Measurements from ENCODE around the gene LPP.

The LPP gene

GRCh38 chr3:188906236-188906635 lies 752.3 kb downstream of the LPP start:
- no peak for DNase-seq (ENCODE audit: low read depth, low spot score)

DNA sequence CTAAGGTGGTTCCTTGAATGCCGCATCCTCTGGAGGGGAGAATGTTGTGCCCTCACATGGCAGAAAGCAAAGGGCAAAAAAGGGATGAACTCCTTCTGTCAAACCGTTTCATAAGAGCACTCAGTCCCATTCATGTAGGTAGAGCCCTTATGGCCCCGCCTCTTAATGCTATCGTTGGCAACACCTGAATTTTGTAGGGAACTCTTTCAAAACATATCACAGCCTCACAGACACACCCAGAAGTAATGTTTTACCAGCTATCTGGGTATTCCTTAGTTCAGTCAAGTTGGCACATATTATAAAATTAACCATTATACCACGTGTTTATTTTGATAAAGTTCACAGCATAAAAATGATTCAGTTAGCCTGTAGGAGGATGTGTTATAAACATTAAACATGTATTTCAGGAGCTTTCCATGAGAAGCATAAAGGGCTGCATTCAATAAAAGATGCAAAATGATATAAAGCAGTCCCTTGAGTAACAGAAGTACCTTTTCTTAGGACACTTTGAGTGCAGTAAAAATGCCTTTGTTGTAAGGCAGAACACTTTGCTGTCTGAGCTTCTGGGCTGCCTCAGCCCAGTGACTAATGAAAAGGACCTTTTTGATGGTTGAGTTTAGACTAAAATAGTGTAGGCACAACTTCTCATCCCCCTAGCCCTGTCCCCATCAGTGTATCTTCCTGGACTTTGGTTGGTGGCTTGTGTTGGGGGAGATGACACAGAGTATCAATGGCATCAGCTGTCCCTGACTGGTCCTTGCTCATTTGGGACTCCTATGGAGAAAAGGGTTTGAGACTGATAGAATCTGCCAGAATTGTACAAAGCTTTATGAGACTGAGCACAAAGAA lies 754.3 kb downstream of the LPP start:
- DNase-seq (ENCODE audit: low read depth, low spot score), result no peak

- DNase-seq (ENCODE audit: low read depth, low spot score), result no peak
Measured at GRCh38 chr3:188911026-188911850, 757.3 kb downstream of the LPP start.

DNA sequence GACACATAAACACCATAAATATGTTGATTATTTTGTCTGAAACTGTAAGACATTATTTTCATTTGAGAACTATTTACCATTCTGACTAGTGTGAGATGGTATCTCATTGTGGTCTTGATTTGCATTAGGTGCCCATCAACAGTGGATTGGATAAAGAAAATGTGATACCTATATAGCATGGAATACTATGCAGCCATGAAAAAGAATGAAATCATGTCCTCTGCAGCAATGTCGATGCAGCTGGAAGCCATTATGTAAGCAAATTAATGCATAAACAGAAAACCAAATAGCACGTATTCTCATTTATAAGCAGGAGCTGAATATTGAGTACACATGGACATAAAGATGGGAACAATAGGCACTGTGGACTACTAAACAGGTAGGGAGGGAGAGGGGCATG lies 759.1 kb downstream of the LPP start:
- no peak for DNase-seq (ENCODE audit: low read depth, low spot score)

- no peak for DNase-seq (ENCODE audit: low read depth, low spot score)
Measured at GRCh38 chr3:188914552-188914951, 760.6 kb downstream of the LPP start.

DNA sequence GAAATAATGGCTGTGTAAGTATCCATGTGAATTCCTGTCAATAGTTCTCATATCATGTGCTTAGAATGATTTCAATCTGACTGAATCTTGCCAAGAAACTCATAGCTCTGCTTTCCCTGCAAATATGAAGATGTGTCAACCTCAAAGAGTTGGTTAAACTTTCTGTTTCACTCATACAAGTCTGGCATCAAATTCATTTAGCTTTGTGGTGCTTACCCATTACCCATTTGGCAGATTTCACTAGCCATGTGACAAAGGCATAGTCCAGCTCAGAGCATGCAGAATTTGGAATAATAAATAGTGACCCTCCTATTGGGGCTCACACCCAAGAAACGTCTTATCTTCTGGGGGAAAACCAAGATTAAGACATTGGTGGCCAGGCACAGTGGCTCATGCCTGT lies 761.2 kb downstream of the LPP start:
- no peak for DNase-seq (ENCODE audit: low read depth, low spot score)

DNA sequence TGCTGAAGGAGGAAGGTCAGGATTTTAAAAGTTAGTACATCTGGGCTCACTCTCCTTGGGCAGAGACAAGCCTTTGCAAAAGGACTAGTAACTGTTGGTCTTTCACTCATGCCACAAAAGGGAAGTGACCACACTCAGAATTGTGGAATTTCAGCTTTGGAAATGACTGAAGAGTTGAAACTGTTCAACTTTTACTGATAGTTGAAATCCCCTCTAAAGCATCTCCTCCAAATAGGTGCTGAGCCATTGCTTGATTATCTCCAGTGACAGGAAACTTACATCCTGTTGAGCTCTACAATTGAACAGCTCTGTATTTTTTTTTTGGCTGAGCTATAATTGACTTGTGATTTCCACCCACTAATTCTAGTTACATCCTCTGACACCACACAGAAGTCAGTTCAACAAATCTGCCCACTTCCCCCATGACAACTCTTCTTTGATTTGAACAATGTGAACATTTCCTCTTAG lies 763.0 kb downstream of the LPP start:
- no peak for DNase-seq (ENCODE audit: low read depth, low spot score)

DNA sequence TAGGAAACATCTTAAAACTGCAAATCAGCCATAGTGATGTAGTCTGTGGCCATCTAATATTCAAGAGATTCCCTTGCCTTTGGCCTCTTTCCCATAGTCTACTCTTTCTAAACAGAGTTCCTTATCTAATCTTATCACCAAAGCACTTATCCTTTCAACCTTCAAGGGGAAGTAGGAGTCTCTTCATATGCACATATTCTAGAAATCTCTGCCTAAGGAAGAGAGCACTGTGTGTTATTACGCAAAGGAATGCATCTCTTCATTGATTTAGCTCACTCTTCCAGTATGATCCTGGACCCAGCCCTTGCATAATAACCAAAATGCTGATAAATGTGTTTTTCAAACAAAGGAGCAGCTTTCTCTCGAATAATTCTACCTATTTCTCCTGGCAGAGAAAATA lies 764.1 kb downstream of the LPP start:
- no peak for DNase-seq (ENCODE audit: low read depth, low spot score)

GRCh38 chr3:188923671-188924070 lies 769.7 kb downstream of the LPP start:
- no peak for DNase-seq (ENCODE audit: low read depth, low spot score)

GRCh38 chr3:188925376-188925775 lies 771.4 kb downstream of the LPP start:
- DNase-seq (ENCODE audit: low read depth, low spot score), result no peak

DNA sequence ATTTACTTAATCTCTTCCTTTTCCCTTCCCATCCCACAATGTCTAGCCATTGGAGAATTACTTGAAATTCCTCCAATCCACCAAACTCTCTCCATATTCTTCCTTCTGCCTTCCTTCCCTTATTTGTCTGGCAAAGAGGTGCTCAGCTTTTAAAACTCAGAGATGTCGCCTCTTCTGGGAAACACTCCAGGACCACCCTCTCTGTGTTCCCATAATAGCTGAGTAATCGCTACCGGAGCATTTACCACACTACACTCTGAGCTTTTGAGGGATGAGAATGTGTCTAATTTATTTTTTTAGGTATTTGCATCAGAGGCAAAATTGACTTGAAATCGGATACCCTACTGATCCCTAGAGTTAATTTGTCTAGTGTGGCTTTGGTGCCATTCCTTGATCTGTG lies 772.2 kb downstream of the LPP start:
- DNase-seq (ENCODE audit: low read depth, low spot score), result no peak

- no peak for DNase-seq (ENCODE audit: low read depth, low spot score)
Measured at GRCh38 chr3:188926741-188927511, 773.0 kb downstream of the LPP start.

DNA sequence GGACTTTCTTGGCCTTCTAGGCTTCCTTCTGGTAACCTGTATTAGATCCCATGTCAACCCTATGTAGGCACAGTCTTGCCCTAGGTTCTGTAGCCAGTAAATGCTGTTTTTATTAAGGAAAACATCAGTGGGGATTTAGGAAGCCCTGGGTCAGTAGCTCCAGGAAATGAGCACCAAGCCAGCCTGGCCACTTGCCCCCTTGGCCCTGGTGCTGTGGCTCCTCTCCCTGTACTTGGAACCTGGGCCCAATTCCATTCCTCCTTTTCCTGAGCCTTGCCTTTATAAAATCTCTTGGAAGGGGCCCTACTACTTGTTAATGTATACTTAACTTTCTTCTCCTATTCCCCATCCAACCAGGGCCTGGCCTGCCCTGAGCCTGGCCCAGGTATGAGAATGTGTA lies 774.0 kb downstream of the LPP start:
- no peak for DNase-seq (ENCODE audit: low read depth, low spot score)

DNA sequence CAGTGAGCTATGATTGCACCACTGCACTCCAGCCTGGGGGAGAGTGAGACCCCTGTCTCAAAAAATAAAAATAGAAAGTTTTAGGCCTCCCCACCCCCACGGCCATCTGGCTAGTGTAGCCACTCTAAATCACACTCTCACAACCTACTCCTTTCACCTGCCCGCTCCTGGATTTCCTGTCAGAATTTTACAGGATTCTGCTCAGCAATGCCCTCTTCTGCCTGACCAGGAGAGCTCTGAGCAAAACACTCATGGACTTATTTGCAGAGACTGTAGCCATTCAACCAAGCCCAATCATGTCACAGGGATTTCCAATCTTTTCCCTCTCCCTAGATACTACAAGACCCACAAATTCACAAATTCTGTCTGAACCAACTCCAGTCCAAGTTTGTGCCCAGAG lies 775.2 kb downstream of the LPP start:
- DNase-seq (ENCODE audit: low read depth, low spot score), result no peak

GRCh38 chr3:188931036-188931435 lies 777.1 kb downstream of the LPP start:
- DNase-seq (ENCODE audit: low read depth, low spot score), result no peak

- DNase-seq (ENCODE audit: low read depth, low spot score), result no peak
Measured at GRCh38 chr3:188931531-188931930, 777.6 kb downstream of the LPP start.

GRCh38 chr3:188934989-188935388 lies 781.0 kb downstream of the LPP start:
- DNase-seq (ENCODE audit: low read depth, low spot score), result no peak

- no peak for DNase-seq (ENCODE audit: low read depth, low spot score)
Measured at GRCh38 chr3:188936597-188937107, 782.7 kb downstream of the LPP start.

DNA sequence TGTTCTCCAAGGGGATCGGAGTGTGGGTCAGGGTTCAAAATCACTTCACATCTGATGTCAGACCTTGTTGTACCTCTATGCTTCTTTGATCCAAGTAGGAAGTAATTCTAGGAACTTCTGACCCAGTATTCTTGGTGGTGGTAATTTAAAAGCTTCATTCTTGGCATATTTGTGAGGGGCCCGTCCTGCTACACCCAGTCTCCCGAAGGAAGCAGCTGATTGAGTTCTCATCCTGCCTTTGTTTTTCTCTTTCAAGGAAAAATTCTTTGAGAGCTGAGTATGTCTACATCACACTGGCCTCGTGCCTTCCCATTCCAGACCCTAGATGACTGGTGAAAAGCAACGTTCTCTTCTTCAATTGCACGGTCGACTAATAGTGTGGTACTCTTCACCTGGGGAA lies 783.4 kb downstream of the LPP start:
- no peak for DNase-seq (ENCODE audit: low read depth, low spot score)

DNA sequence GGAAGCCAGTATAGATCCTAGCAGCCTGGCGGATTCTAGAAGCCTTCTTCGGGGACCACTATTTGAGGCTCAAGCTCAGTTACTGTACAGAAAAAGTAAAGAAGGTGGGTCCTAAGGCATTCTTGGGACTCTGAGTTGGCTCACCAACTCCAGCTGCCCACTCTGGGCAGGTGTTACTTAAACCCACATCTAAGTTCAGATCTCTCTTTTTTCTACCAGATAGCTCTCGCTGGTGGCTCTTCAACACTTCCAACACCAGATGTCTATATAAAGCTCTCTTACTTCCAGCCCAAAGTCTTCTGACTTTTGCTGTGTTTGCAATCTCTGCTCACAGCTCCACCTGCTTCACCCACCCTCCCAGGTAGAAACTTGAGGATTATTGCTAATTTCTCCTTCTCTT lies 785.0 kb downstream of the LPP start:
- no peak for DNase-seq (ENCODE audit: low read depth, low spot score)

GRCh38 chr3:188939814-188940572 lies 786.0 kb downstream of the LPP start:
- DNase-seq (ENCODE audit: low read depth, low spot score), result no peak
